Measurements from ENCODE around the gene GON4L. TPM values are rescaled to one million over a fixed set of nuclear protein-coding genes. Genes with fewer than 3 reads are reported as not detected.
A peak's percentile ranks its signal among the peaks of the same experiment; 100 is the strongest.
"Not testable (repeated sequence)": the region's sequence is repeated elsewhere in the genome, so short reads cannot be mapped to it uniquely, and the experiment has no call there.

GON4L gene
- total RNA-seq, 2 donors from 2014 or later: 88.4 to 93.9 TPM

- no peak for DNase-seq
- Mint-ChIP-seq H3K4me1 (peaks cover 21% of the 10 kb centered on the region), H3K36me3 (ENCODE audit: low read depth) (peaks cover 5% of the 10 kb centered on the region), H3K27me3 (no peaks in the 10 kb centered on the region), H3K4me3 (no peak overlapping the region), H3K27ac (peak overlapping the region; percentile 22)
- no peak for ATAC-seq
- H3K9me3 ChIP-seq (ENCODE audit: control insufficient read depth, low read length, poor library complexity, severe bottlenecking): no peaks in the 10 kb centered on the region
Observed at GRCh38 chr1:155833665-155834295, 23.2 kb downstream of the GON4L start.

- no peaks in the 10 kb centered on the region for H3K9me3 ChIP-seq (ENCODE audit: control insufficient read depth, low read length, poor library complexity, severe bottlenecking)
- Mint-ChIP-seq H3K27ac (no peak overlapping the region), H3K4me3 (no peak overlapping the region), H3K36me3 (ENCODE audit: low read depth) (peaks cover under 1% of the 10 kb centered on the region), H3K4me1 (peaks cover 11% of the 10 kb centered on the region), H3K27me3 (no peaks in the 10 kb centered on the region)
- ATAC-seq (no peak), DNase-seq (no peak)
Observed at GRCh38 chr1:155831279-155831976, 25.6 kb downstream of the GON4L start.

DNA sequence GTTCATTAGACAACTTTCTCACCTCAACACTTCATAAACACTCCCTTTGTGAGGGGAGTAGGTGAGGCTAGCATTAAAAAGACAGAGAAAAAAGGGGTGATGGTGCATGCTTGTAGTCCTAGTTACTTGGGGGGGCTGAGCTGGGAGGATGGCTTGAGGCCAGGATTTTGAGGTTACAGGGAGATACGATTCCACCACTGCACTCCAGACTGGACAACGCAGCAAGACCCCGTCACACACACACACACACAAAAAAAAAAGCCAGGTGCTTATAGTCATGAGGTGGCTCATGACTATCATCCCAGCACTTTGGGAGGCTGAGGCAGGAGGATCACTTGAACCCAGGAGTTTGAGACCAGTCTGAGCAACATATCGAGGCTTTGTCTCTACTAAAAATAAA, 29.6 kb downstream of the GON4L start:
- Mint-ChIP-seq H3K27ac (peak overlapping the region; percentile 63), H3K27me3 (no peaks in the 10 kb centered on the region), H3K36me3 (ENCODE audit: low read depth) (peaks cover 3% of the 10 kb centered on the region), H3K4me3 (no peak overlapping the region), H3K4me1 (peaks cover 2% of the 10 kb centered on the region)
- no peaks in the 10 kb centered on the region for H3K9me3 ChIP-seq (ENCODE audit: control insufficient read depth, low read length, poor library complexity, severe bottlenecking)
- no peak for DNase-seq
- ATAC-seq: no peak

DNA sequence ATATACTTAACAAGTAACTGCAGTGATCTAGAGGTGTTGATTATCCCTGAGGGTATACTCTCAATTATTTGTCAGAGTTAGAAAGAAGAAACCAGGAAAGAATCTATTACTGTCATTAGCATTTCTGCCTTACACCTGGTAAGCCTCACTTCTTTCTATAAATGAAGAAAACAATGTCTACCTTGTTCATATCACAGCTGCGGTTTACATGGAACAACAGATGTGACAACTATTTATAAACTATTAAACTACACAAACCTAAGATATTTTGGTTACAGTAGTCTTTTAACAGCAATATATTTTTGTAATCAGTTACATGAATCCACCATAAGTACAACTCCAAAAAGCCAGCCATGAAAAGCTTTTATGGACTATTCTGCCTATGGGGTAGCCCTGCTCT, 40.7 kb downstream of the GON4L start:
- H3K9me3 ChIP-seq (ENCODE audit: control insufficient read depth, low read length, poor library complexity, severe bottlenecking): no peaks in the 10 kb centered on the region
- peaks cover 4% of the 10 kb centered on the region for H3K4me1 Mint-ChIP-seq
- DNase-seq: no peak
- peaks cover 16% of the 10 kb centered on the region for H3K36me3 Mint-ChIP-seq (ENCODE audit: low read depth)
- no peak for ATAC-seq
- H3K27ac Mint-ChIP-seq: no peak overlapping the region
- no peaks in the 10 kb centered on the region for H3K27me3 Mint-ChIP-seq
- H3K4me3 Mint-ChIP-seq: no peak overlapping the region

GRCh38 chr1:155813672-155814071, 43.3 kb downstream of the GON4L start:
- peaks cover 13% of the 10 kb centered on the region for H3K36me3 Mint-ChIP-seq (ENCODE audit: low read depth)
- H3K9me3 ChIP-seq (ENCODE audit: control insufficient read depth, low read length, poor library complexity, severe bottlenecking): no peaks in the 10 kb centered on the region
- no peak overlapping the region for H3K4me3 Mint-ChIP-seq
- peak overlapping the region; percentile 85 for H3K27ac Mint-ChIP-seq
- peaks cover 9% of the 10 kb centered on the region for H3K4me1 Mint-ChIP-seq
- DNase-seq: no peak
- ATAC-seq: no peak
- no peaks in the 10 kb centered on the region for H3K27me3 Mint-ChIP-seq

DNA sequence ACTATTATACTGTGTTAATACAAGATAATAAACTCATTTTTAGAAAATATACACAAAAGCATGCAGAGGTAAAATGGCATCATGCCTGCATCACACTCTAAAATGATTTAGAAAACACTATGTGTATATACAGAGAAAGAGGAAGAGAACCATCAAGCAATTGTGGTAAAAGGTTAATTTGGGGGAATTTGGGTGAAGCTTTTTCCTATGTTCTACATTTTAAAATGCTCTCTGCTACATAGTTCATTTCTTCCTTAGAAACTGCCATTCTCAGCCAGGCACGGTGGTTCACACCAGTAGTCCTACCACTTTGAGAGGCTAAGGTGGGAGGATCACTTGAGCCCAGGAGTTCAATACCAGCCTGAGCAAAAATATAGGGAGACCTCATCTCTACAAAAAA, 44.1 kb downstream of the GON4L start:
- DNase-seq (no peak), ATAC-seq (no peak)
- H3K9me3 ChIP-seq (ENCODE audit: control insufficient read depth, low read length, poor library complexity, severe bottlenecking): no peaks in the 10 kb centered on the region
- H3K4me3 Mint-ChIP-seq: no peak overlapping the region
- H3K27ac Mint-ChIP-seq: peak overlapping the region; percentile 85
- peaks cover 13% of the 10 kb centered on the region for H3K36me3 Mint-ChIP-seq (ENCODE audit: low read depth)
- H3K27me3 Mint-ChIP-seq: no peaks in the 10 kb centered on the region
- H3K4me1 Mint-ChIP-seq: peaks cover 13% of the 10 kb centered on the region

DNA sequence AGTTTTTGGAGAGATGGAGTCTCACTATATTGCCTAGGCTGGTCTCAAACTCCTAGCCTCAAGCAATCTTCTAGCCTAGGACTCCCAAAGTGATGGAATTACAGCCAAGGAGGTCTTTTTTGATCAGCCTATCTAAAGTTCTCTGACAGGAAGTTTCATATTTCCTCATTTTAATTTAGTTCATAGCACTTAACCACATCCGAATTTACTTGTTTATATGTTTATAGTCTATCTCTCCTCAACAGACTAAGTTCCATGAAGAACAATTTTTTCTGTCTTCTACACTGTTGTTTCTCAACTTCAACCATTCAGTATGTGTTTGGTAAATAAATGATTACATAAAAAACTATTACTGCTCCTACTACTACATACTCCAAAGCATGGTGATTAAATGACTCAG, 47.9 kb downstream of the GON4L start:
- ATAC-seq (no peak), DNase-seq (no peak)
- H3K9me3 ChIP-seq (ENCODE audit: control insufficient read depth, low read length, poor library complexity, severe bottlenecking): no peaks in the 10 kb centered on the region
- no peak overlapping the region for H3K4me3 Mint-ChIP-seq
- no peaks in the 10 kb centered on the region for H3K27me3 Mint-ChIP-seq
- peaks cover 9% of the 10 kb centered on the region for H3K4me1 Mint-ChIP-seq
- H3K27ac Mint-ChIP-seq: peak overlapping the region; percentile 82
- H3K36me3 Mint-ChIP-seq (ENCODE audit: low read depth): peaks cover 7% of the 10 kb centered on the region

- no peak overlapping the region for H3K4me3 Mint-ChIP-seq
- no peaks in the 10 kb centered on the region for H3K9me3 ChIP-seq (ENCODE audit: control insufficient read depth, low read length, poor library complexity, severe bottlenecking)
- peaks cover 13% of the 10 kb centered on the region for H3K36me3 Mint-ChIP-seq (ENCODE audit: low read depth)
- no peak for ATAC-seq
- no peaks in the 10 kb centered on the region for H3K27me3 Mint-ChIP-seq
- H3K4me1 Mint-ChIP-seq: peaks cover 3% of the 10 kb centered on the region
- H3K27ac Mint-ChIP-seq: no peak overlapping the region
- no peak for DNase-seq
Observed at GRCh38 chr1:155801149-155801548, 55.9 kb downstream of the GON4L start.

GRCh38 chr1:155795618-155796017, 61.4 kb downstream of the GON4L start:
- H3K36me3 Mint-ChIP-seq (ENCODE audit: low read depth); H3K27ac Mint-ChIP-seq; H3K9me3 ChIP-seq (ENCODE audit: control insufficient read depth, low read length, poor library complexity, severe bottlenecking); H3K27me3 Mint-ChIP-seq; DNase-seq; H3K4me1 Mint-ChIP-seq; H3K4me3 Mint-ChIP-seq; ATAC-seq: not testable (repeated sequence)

- ATAC-seq (no peak), DNase-seq (no peak)
- Mint-ChIP-seq H3K27me3 (no peaks in the 10 kb centered on the region), H3K4me3 (no peak overlapping the region), H3K4me1 (peaks cover 2% of the 10 kb centered on the region), H3K36me3 (ENCODE audit: low read depth) (peaks cover 9% of the 10 kb centered on the region), H3K27ac (no peak overlapping the region)
- H3K9me3 ChIP-seq (ENCODE audit: control insufficient read depth, low read length, poor library complexity, severe bottlenecking): no peaks in the 10 kb centered on the region
Observed at GRCh38 chr1:155794605-155795245, 62.3 kb downstream of the GON4L start.

- Mint-ChIP-seq H3K4me3 (no peak overlapping the region), H3K36me3 (ENCODE audit: low read depth) (peaks cover 7% of the 10 kb centered on the region), H3K27ac (peak overlapping the region; percentile 41), H3K27me3 (no peaks in the 10 kb centered on the region), H3K4me1 (peaks cover 2% of the 10 kb centered on the region)
- ATAC-seq (no peak), DNase-seq (no peak)
- no peaks in the 10 kb centered on the region for H3K9me3 ChIP-seq (ENCODE audit: control insufficient read depth, low read length, poor library complexity, severe bottlenecking)
Observed at GRCh38 chr1:155793213-155793612, 63.8 kb downstream of the GON4L start.

DNA sequence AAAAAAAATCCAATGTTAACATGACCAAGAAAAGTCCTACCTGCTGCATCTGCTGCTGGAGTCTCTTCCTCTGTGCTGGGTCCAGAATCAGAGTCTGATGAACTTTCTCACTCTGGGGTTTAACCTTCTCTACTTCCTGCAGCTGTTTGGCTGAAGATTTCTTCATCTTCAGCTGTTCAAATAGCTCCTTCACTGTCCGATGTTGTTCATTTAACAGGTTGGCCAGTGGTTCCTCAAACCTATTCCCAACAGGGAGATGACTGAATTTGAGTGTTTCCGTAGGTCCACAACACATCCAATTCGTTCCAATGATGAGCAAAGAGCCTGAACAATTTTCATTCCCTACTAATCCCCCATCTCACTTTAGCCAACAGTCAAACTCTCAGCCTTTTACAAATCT, 79.4 kb downstream of the GON4L start:
- Mint-ChIP-seq H3K4me1 (peaks cover 7% of the 10 kb centered on the region), H3K4me3 (no peak overlapping the region), H3K27ac (no peak overlapping the region), H3K27me3 (no peaks in the 10 kb centered on the region), H3K36me3 (ENCODE audit: low read depth) (peaks cover 12% of the 10 kb centered on the region)
- no peak for ATAC-seq
- no peaks in the 10 kb centered on the region for H3K9me3 ChIP-seq (ENCODE audit: control insufficient read depth, low read length, poor library complexity, severe bottlenecking)
- DNase-seq: no peak

DNA sequence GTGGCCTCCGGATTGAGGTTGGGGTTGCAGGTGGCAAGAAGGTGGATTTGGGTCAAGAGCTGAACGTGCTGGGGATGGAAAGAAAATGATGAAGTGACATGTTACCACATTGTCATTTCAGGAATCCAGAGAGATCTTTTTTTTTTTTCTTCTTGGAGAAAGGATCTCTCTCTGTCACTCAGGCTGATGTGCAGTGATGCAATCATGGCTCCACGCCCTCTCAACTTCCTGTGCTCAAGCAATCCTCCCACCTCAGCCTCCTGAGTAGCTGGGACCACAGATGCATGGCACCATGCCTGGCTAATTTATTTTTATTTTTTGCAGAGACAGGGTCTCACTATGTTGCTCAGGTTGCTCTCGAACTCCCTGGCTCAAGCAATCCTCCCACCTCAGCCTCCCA, 80.6 kb downstream of the GON4L start:
- peaks cover 14% of the 10 kb centered on the region for H3K36me3 Mint-ChIP-seq (ENCODE audit: low read depth)

More for the DNA sequence above, 80.6 kb downstream of the GON4L start:
- Mint-ChIP-seq H3K27ac (no peak overlapping the region), H3K4me3 (no peak overlapping the region), H3K27me3 (no peaks in the 10 kb centered on the region), H3K4me1 (peaks cover 7% of the 10 kb centered on the region)
- DNase-seq (no peak), ATAC-seq (no peak)
- H3K9me3 ChIP-seq (ENCODE audit: control insufficient read depth, low read length, poor library complexity, severe bottlenecking): no peaks in the 10 kb centered on the region
